HUES64 (cell line): ENCODE data around the gene SMAD1.
"Not testable (repeated sequence)": the region's sequence is repeated elsewhere in the genome, so short reads cannot be mapped to it uniquely, and the experiment has no call there.

ENCODE experiments used
- H3K27ac ChIP-seq: 2 replicates; pipeline ENCODE4 v1.7.0; 2013; ENCODE audit warnings: low read depth, low read length, inconsistent platforms
- H3K27me3 ChIP-seq: 2 replicates; pipeline ENCODE4 v1.6.1; 2013; ENCODE audit warnings: mild to moderate bottlenecking, low read length; ENCODE audit not compliant: insufficient read depth
- H3K36me3 ChIP-seq: 2 replicates; pipeline ENCODE4 v1.6.1; 2013; ENCODE audit warnings: mild to moderate bottlenecking, low read length; ENCODE audit not compliant: insufficient read depth
- H3K4me1 ChIP-seq: 2 replicates; pipeline ENCODE4 v1.6.1; 2013; ENCODE audit warnings: mild to moderate bottlenecking, low read length, moderate library complexity; ENCODE audit not compliant: insufficient read depth
- H3K4me3 ChIP-seq: 2 replicates; pipeline ENCODE4 v1.5.1; 2013; ENCODE audit warnings: mild to moderate bottlenecking, low read length, moderate library complexity
- H3K9ac ChIP-seq: 2 replicates; pipeline ENCODE4 v1.6.1; 2013; ENCODE audit warnings: mild to moderate bottlenecking, low read depth, low read length
- H3K9me3 ChIP-seq: 2 replicates; pipeline ENCODE4 v1.6.1; 2013; ENCODE audit warnings: low read depth, low read length; ENCODE audit not compliant: insufficient read depth
- WGBS: fragments of 150-250, 120-280 bp; methylation state at CpG from one replicate; pipeline ENCODE4 v1.1.7; 2013; ENCODE audit warnings: missing lambda C conversion rate; 5-methylcytosine and 5-hydroxymethylcytosine counted together

The SMAD1 gene

DNA sequence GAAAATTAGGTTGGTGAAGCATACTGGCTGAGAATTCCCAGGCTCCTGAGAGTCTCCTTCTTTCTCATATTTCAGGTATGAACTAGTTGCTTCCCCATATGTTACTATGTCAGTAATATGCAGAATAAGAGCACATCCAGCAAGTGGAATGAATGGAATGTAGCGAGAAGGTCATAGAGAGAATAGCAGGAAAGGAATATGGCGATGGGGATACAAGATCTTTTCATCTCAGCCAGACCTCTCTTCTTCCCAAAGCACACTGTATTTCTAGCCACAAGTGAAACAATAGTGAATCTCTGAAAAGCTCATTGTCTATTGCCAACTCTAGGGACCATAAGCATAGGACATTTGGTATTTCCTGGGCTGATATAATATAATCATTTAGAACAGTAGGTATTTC is 82.9 kb downstream of the SMAD1 start:
- no peak overlapping the region for H3K9ac ChIP-seq
- H3K36me3 ChIP-seq = peaks cover 4% of the 10 kb centered on the region; the same call in 1 of the 2 replicates
- 93% methylated on average over 1 of the region's 2 CpGs for WGBS
- no peaks in the 10 kb centered on the region for H3K4me1 ChIP-seq
- H3K27ac ChIP-seq = no peak overlapping the region
- no peaks in the 10 kb centered on the region for H3K27me3 ChIP-seq
- H3K9me3 ChIP-seq = no peaks in the 10 kb centered on the region
- H3K4me3 ChIP-seq = no peak overlapping the region

- no peaks in the 10 kb centered on the region for H3K9me3 ChIP-seq
- H3K27ac ChIP-seq = no peak overlapping the region
- H3K27me3 ChIP-seq = no peaks in the 10 kb centered on the region
- no peaks in the 10 kb centered on the region for H3K36me3 ChIP-seq
- H3K4me3 ChIP-seq = no peak overlapping the region
- H3K4me1 ChIP-seq = no peaks in the 10 kb centered on the region
- no peak overlapping the region for H3K9ac ChIP-seq
- 95% methylated on average over 1 of the region's 1 CpG for WGBS
Measured at GRCh38 chr4:145565328-145565727, 83.7 kb downstream of the SMAD1 start.

DNA sequence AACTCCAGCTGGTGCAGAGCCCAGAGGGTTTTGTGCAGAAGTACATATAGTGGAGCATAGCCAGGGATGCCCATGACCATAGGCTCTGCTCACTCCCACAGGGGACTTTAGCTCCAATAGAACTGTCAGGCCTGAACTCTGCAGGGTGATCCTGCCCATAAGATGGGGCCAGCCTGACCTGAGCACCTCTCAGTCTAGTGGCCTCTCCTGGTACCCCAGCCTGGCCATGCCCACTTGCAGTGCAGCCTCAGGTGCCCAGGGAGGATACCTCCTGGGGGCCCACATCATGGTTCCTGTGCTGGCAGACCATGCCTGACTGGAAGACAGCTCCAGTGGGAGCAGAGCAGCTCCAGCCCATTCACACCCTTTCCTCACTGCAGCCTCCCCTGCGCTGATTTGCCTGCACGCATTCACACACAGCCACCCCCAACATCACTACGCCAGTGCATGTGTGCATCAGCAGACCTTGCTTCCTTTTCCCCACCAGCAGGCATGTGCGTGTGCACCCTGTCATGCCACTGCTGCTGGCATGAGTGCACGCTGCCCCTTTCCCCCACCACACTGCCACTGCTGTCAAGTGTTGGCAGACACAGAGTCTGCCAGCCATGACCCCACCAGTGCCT is 84.5 kb downstream of the SMAD1 start:
- 94% methylated on average over 5 of the region's 5 CpGs for WGBS
- Histone ChIP-seq H3K9ac (no peak overlapping the region), H3K9me3 (no peaks in the 10 kb centered on the region), H3K36me3 (no peaks in the 10 kb centered on the region), H3K4me3 (no peak overlapping the region), H3K4me1 (no peaks in the 10 kb centered on the region), H3K27ac (no peak overlapping the region), H3K27me3 (no peaks in the 10 kb centered on the region)

DNA sequence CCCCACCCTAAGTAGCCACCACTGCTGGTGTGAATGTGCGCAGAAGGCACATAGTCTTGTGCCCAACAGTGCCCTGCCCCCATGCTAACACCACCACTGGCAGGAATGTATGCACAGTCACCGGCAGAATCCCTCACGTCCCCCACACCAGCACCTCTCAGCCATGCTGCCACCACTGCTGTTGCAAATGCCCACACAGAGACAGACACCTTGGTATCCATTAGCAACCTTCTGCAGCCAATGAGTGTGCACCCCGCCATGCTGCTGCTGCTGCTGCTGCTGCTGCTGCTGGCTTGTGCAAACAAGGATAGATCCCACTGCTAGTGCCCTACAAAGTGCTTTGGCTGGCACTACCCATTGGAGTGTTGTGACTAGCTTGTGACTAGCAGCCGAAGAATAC is 85.1 kb downstream of the SMAD1 start:
- 89% methylated on average over 5 of the region's 5 CpGs for WGBS
- no peak overlapping the region for H3K27ac ChIP-seq

DNA sequence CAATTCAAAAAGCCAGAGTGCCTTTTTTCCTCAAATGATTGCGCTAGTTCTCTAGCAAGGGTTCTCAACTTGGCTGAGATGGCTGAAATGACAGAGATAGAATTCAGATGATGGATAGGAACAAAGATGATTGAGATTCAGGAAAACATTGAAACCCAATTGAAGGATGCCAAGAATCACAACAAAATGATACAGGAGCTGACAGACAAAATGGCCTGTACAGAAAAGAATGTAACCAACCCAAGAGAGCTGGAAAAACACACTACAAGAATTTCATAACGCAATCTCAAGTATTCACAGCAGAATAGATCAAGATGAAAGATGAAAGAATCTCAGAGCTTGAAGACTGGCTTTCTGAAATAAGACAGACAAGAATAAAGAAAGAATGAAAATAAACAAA is 85.9 kb downstream of the SMAD1 start:
- Histone ChIP-seq H3K9me3 (no peaks in the 10 kb centered on the region), H3K9ac (no peak overlapping the region), H3K27me3 (no peaks in the 10 kb centered on the region), H3K4me3 (no peak overlapping the region), H3K36me3 (no peaks in the 10 kb centered on the region), H3K4me1 (no peaks in the 10 kb centered on the region), H3K27ac (no peak overlapping the region)
- WGBS = 100% methylated on average over 2 of the region's 2 CpGs

More for the DNA sequence above, 85.1 kb downstream of the SMAD1 start:
- Histone ChIP-seq H3K36me3 (no peaks in the 10 kb centered on the region), H3K27me3 (no peaks in the 10 kb centered on the region), H3K4me3 (no peak overlapping the region), H3K9me3 (no peaks in the 10 kb centered on the region), H3K4me1 (no peaks in the 10 kb centered on the region), H3K9ac (no peak overlapping the region)

DNA sequence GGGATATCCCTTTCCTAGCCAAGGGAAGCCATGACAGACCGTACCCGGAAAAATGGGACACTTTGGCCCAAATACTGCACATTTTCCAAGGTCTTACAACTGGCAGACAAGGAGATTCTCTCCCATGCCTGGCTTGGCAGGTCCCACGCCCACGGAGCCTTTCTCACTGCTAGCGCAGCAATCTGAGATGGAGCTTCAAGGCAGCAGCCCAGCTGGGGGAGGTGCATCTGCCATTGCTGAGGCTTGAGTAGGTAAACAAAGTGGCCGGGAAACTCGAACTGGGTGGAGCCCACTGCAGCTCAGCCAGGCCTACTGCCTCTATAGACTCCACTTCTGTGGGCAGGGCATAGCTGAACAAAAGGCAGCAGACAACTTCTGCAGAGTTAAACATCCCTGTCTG is 92.9 kb downstream of the SMAD1 start:
- H3K4me3 ChIP-seq, H3K9ac ChIP-seq, H3K27ac ChIP-seq, H3K9me3 ChIP-seq, H3K36me3 ChIP-seq, H3K27me3 ChIP-seq, H3K4me1 ChIP-seq: not testable (repeated sequence)
- 87% methylated on average over 7 of the region's 7 CpGs for WGBS

- Histone ChIP-seq H3K36me3 (no peaks in the 10 kb centered on the region), H3K4me3 (no peak overlapping the region), H3K27me3 (no peaks in the 10 kb centered on the region), H3K4me1 (no peaks in the 10 kb centered on the region), H3K9me3 (no peaks in the 10 kb centered on the region), H3K27ac (no peak overlapping the region), H3K9ac (no peak overlapping the region)
- WGBS = 91% methylated on average over 2 of the region's 3 CpGs
Measured at GRCh38 chr4:145580906-145581305, 99.3 kb downstream of the SMAD1 start.

- H3K4me3 ChIP-seq = no peak overlapping the region
- H3K4me1 ChIP-seq = no peaks in the 10 kb centered on the region
- 92% methylated on average over 4 of the region's 6 CpGs for WGBS
- no peak overlapping the region for H3K9ac ChIP-seq
- H3K27ac ChIP-seq = no peak overlapping the region
- no peaks in the 10 kb centered on the region for H3K9me3 ChIP-seq
- H3K27me3 ChIP-seq = no peaks in the 10 kb centered on the region
- H3K36me3 ChIP-seq = no peaks in the 10 kb centered on the region
Measured at GRCh38 chr4:145583191-145584055, 101.8 kb downstream of the SMAD1 start.

DNA sequence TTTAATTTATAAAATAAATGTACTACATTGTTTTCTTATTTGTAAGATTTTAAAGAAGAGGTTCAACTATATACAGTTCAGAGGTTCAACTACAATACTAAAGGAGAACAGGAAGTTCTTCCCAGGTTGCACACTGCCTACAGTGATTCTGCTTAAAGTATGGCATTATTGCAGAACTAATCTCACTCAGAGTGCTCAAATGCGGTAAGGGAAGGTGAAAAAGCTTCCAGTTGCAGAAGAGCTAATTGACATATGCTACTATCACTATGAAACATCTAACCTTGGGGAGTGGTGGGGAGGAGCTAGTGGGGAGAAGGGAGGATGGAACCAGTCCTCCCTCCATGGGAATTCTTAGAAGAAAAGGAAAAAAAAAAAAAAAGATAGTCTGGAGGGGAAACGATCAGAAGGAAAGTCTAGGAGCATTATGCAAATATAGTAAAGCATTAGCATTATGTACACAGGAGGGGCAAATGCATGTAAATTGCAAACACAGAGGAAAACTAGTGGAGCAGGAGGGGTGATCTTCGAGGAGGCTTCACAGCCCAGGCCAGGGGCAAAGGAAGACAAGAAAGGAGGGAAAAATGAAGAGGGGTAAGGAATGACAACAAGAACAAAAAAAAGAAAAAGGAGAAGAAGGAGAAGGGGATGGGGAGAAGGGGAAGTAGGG is 105.6 kb downstream of the SMAD1 start:
- WGBS = 63% methylated on average over 3 of the region's 3 CpGs
- 0 out of 2 replicates have a peak, but pooled peaks cover 2% of the 10 kb centered on the region for H3K9me3 ChIP-seq

DNA sequence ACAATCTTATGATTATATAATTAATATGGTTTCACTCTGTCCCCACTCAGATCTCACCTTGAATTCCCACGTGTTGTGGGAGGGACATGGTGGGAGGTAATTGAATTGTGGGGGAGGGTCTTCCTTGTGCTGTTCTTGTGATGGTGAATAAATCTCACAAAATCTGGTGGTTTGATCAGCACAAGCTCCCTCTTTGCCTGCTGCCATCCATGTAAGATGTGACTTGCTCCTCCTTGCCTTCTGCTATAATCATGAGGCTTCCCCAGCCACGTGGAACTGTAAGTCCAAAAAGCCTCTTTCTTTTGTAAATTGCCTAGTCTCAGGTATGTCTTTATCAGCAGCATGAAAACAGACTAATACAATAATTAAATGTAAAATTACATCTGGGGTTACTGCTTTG is 107.7 kb downstream of the SMAD1 start:
- not testable (repeated sequence) for H3K27me3 ChIP-seq, H3K9me3 ChIP-seq, H3K36me3 ChIP-seq, H3K4me1 ChIP-seq, H3K27ac ChIP-seq, H3K9ac ChIP-seq, H3K4me3 ChIP-seq
- WGBS = 88% methylated on average over 2 of the region's 2 CpGs

More for the DNA sequence above, 105.6 kb downstream of the SMAD1 start:
- no peak overlapping the region for H3K9ac ChIP-seq
- H3K36me3 ChIP-seq = no peaks in the 10 kb centered on the region
- no peaks in the 10 kb centered on the region for H3K27me3 ChIP-seq
- H3K27ac ChIP-seq = no peak overlapping the region
- no peaks in the 10 kb centered on the region for H3K4me1 ChIP-seq
- H3K4me3 ChIP-seq = no peak overlapping the region
